ENCODE results near the gene SCN3A. TPM values are rescaled to one million over a fixed set of nuclear protein-coding genes. Genes with fewer than 3 reads are reported as not detected.

Gene SCN3A
- total and polyA plus RNA-seq, 12 donors = 0.35 to 2.6 (median 0.82) TPM

- WGBS, 2 donors = 77 to 81% methylated on average over 3 of the region's 3 CpGs
- ATAC-seq (no peak), DNase-seq (no peak)
- no peak overlapping the region for H3K4me3 ChIP-seq
- H3K9me3 ChIP-seq = peaks cover 0 to 6% (median 0%) of the 10 kb centered on the region in 11 donors
- H3K27ac ChIP-seq = no peak overlapping the region
- no peaks in the 10 kb centered on the region for H3K36me3 ChIP-seq
- H3K4me1 ChIP-seq = no peaks in the 10 kb centered on the region
- intact Hi-C loops (cut with DNase I) = no loop called here
- TF ChIP-seq CTCF (IDR thresholded peaks at IDR 0.05) = no peak
- no peaks in the 10 kb centered on the region for H3K27me3 ChIP-seq
Observed at GRCh38 chr2:165162466-165162865, 41.4 kb downstream of the SCN3A start.

- TF ChIP-seq CTCF (IDR thresholded peaks at IDR 0.05) = no peak
- H3K36me3 ChIP-seq = no peaks in the 10 kb centered on the region
- ATAC-seq (no peak), DNase-seq (no peak)
- H3K9me3 ChIP-seq = peaks cover 0 to 6% (median 0%) of the 10 kb centered on the region in 11 donors
- intact Hi-C loops (cut with DNase I) = no loop called here
- H3K27ac ChIP-seq = no peak overlapping the region
- no peaks in the 10 kb centered on the region for H3K4me1 ChIP-seq
- H3K4me3 ChIP-seq = no peak overlapping the region
- H3K27me3 ChIP-seq = no peaks in the 10 kb centered on the region
- WGBS, 2 donors = 65 to 85% methylated on average over 2 of the region's 2 CpGs
Observed at GRCh38 chr2:165161510-165161909, 42.3 kb downstream of the SCN3A start.

- no peaks in the 10 kb centered on the region for H3K27me3 ChIP-seq
- ATAC-seq = no peak
Observed at GRCh38 chr2:165157160-165157559, 46.7 kb downstream of the SCN3A start.

DNA sequence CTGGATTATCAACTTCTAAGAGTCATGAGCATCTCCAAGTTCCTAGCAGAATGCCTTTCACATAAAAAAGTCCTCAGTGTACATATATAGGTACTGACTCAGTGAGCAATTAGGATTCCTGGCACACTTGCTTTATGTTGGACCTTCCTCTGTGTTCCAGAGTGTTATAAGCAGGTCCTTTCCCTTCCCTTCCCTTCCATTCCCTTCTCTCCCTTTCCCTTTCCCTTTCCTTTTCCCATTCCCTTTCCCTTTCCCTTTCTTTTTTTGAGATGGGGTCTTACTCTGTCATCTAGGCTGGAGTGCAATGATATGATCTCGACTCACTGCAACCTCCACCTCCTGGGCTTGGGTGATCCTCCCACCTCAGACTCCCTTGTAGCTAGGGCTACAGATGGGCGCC lies 48.7 kb downstream of the SCN3A start:
- DNase-seq (no peak), ATAC-seq (no peak)
- Histone ChIP-seq H3K27ac (no peak overlapping the region), H3K4me1 (no peaks in the 10 kb centered on the region), H3K4me3 (no peak overlapping the region), H3K36me3 (no peaks in the 10 kb centered on the region), H3K9me3 (peaks cover 0 to 6% (median 0%) of the 10 kb centered on the region in 11 donors), H3K27me3 (no peaks in the 10 kb centered on the region)
- intact Hi-C loops (cut with DNase I) = no loop called here
- WGBS, 2 donors = 83 to 95% methylated on average over 2 of the region's 2 CpGs
- no peak for TF ChIP-seq CTCF (IDR thresholded peaks at IDR 0.05)

More at GRCh38 chr2:165157160-165157559, 46.7 kb downstream of the SCN3A start:
- 94 to 97% methylated on average over 4 of the region's 4 CpGs for WGBS, 2 donors
- no peak for DNase-seq
- no peaks in the 10 kb centered on the region for H3K36me3 ChIP-seq
- H3K9me3 ChIP-seq = peaks cover 0 to 6% (median 0%) of the 10 kb centered on the region in 11 donors
- intact Hi-C loops (cut with DNase I) = no loop called here
- H3K4me3 ChIP-seq = no peak overlapping the region
- H3K4me1 ChIP-seq = no peaks in the 10 kb centered on the region
- no peak for TF ChIP-seq CTCF (IDR thresholded peaks at IDR 0.05)
- no peak overlapping the region for H3K27ac ChIP-seq

All from heart right ventricle (tissue), 16 donors.